CD14-positive monocyte (primary cell): ENCODE measurements around the gene PKN3. TPM values are rescaled to one million over a fixed set of nuclear protein-coding genes. Genes with fewer than 3 reads are reported as not detected.

Experiments used
- DNase-seq, 3 donors: peaks; one replicate each; pipeline ENCODE4 v3.0.0-alpha.2; 2011 to 2022
- H2AFZ ChIP-seq: 2 replicates; pipeline ENCODE4 v1.6.0; 2012; ENCODE audit warnings: mild to moderate bottlenecking, low read depth, low read length, inconsistent platforms; ENCODE audit not compliant: insufficient read depth, poor library complexity, severe bottlenecking
- H3K27ac ChIP-seq, 2 donors: 1 replicate in 1 of 2; 2 replicates in 1 of 2; pipeline ENCODE4 v1.5.1; 2012 to 2013; ENCODE audit warnings: low read length in 2 of 2, control low read depth in 1 of 2, inconsistent platforms in 1 of 2, low read depth in 1 of 2, mild to moderate bottlenecking in 1 of 2
- H3K27me3 ChIP-seq, 2 donors: one replicate each; pipeline versions ENCODE4 v1.6.0 to v1.6.1; 2011 to 2013; ENCODE audit warnings: low read length in 2 of 2; ENCODE audit not compliant: control insufficient read depth in 2 of 2, insufficient read depth in 2 of 2
- H3K36me3 ChIP-seq, 2 donors: replicated peaks in 1 of 2; 1 replicate in 1 of 2; 2 replicates in 1 of 2; pipeline versions ENCODE4 v1.5.1 to v1.6.1; 2012 to 2013; ENCODE audit warnings: low read length in 2 of 2, control low read depth in 1 of 2, inconsistent platforms in 1 of 2, mild to moderate bottlenecking in 1 of 2; ENCODE audit not compliant: insufficient read depth in 2 of 2, control insufficient read depth in 1 of 2
- H3K4me1 ChIP-seq, 2 donors: 1 replicate in 1 of 2; 2 replicates in 1 of 2; pipeline versions ENCODE4 v1.5.1 to v1.6.1; 2012 to 2013; ENCODE audit warnings: low read length in 2 of 2, control low read depth in 1 of 2, inconsistent platforms in 1 of 2, mild to moderate bottlenecking in 1 of 2, moderate library complexity in 1 of 2; ENCODE audit not compliant: insufficient read depth in 2 of 2, control insufficient read depth in 1 of 2
- H3K4me2 ChIP-seq: replicated peaks from 2 replicates; pipeline ENCODE3; 2012; ENCODE audit warnings: low read length, moderate library complexity, mild to moderate bottlenecking; ENCODE audit not compliant: poor library complexity, severe bottlenecking; ENCODE audit errors: extremely low read depth
- H3K4me3 ChIP-seq, 3 experiments: fragments of 200-600 bp in 1 of 3; sonication (generic) in 1 of 3; replicated peaks in 1 of 3; 1 replicate in 2 of 3; 2 replicates in 1 of 3; pipeline ENCODE4 v1.5.1; 2011 to 2013; ENCODE audit warnings: low read length in 3 of 3, mild to moderate bottlenecking in 3 of 3, control low read depth in 2 of 3, low read depth in 2 of 3, inconsistent platforms in 1 of 3, moderate library complexity in 1 of 3
- H3K79me2 ChIP-seq: 2 replicates; pipeline ENCODE4 v1.6.0; 2012; ENCODE audit warnings: mild to moderate bottlenecking, control low read depth, inconsistent platforms, low read length, moderate library complexity; ENCODE audit not compliant: insufficient read depth
- H3K9ac ChIP-seq: 2 replicates; pipeline ENCODE4 v1.6.0; 2017; ENCODE audit warnings: low read length, mild to moderate bottlenecking; ENCODE audit not compliant: insufficient read depth, poor library complexity, severe bottlenecking
- H3K9me3 ChIP-seq, 2 donors: replicated peaks in 1 of 2; 1 replicate in 1 of 2; 2 replicates in 1 of 2; pipeline versions ENCODE4 v1.5.1 to v1.6.1; 2012 to 2013; ENCODE audit warnings: low read length in 2 of 2, control low read depth in 1 of 2; ENCODE audit not compliant: control insufficient read depth in 1 of 2, insufficient read depth in 1 of 2
- H4K20me1 ChIP-seq: 2 replicates; pipeline ENCODE4 v1.6.0; 2012; ENCODE audit warnings: mild to moderate bottlenecking, low read length, control low read depth, moderate library complexity; ENCODE audit not compliant: insufficient read depth
- H3K27ac Mint-ChIP-seq, 7 donors: one replicate each; pipeline ENCODE4 v1.8.0; 2020; ENCODE audit warnings: mild to moderate bottlenecking in 7 of 7, mixed read lengths in 7 of 7, moderate library complexity in 6 of 7, inconsistent platforms in 2 of 7
- H3K27me3 Mint-ChIP-seq, 3 donors: one replicate each; pipeline ENCODE4 v1.8.0; 2021 to 2022; ENCODE audit warnings: low read depth in 3 of 3, mild to moderate bottlenecking in 3 of 3, mixed read lengths in 3 of 3, moderate library complexity in 3 of 3, inconsistent platforms in 1 of 3
- H3K36me3 Mint-ChIP-seq, 2 donors: one replicate each; pipeline ENCODE4 v1.8.0; 2020; ENCODE audit warnings: mixed read lengths in 2 of 2, inconsistent platforms in 1 of 2, mild to moderate bottlenecking in 1 of 2
- H3K4me1 Mint-ChIP-seq: one replicate; pipeline ENCODE4 v1.8.0; 2020; ENCODE audit warnings: mild to moderate bottlenecking, mixed read lengths
- H3K4me3 Mint-ChIP-seq, 2 donors: one replicate each; pipeline ENCODE4 v1.8.0; 2020; ENCODE audit warnings: mild to moderate bottlenecking in 2 of 2, mixed read lengths in 2 of 2, moderate library complexity in 1 of 2
- H3K9me3 Mint-ChIP-seq, 7 donors: one replicate each; pipeline ENCODE4 v1.8.0; 2020 to 2022; ENCODE audit warnings: mixed read lengths in 7 of 7, mild to moderate bottlenecking in 6 of 7, moderate library complexity in 6 of 7, inconsistent platforms in 2 of 7
- CTCF ChIP-seq: fragments of 200-600 bp; IDR thresholded peaks from one replicate; pipeline ENCODE4 v1.8.0; 2022; ENCODE audit warnings: antibody characterized with exemption, mild to moderate bottlenecking
- WGBS: methylation state at CpG from one replicate; pipeline ENCODE4 v1.1.5; 2013; ENCODE audit warnings: missing lambda C conversion rate; ENCODE audit not compliant: insufficient coverage; 5-methylcytosine and 5-hydroxymethylcytosine counted together
- intact Hi-C, 2 donors: fragments of 100-400 bp; cut with micrococcal nuclease; formaldehyde crosslinking; loops; one replicate each; pipeline versions ENCODE4 v1.15.0 to v1.15.1; 2023
- polyA plus RNA-seq, 3 donors: library from polyadenylated mRNA; depleted of rRNA in 1 of 3; unstranded in 2 of 3; stranded (reverse) in 1 of 3; fragments of 300-500 nt in 2 of 3; fragments of >200 nt in 1 of 3; fragmentation: Illumina TruSeq in 2 of 3; gene quantifications; 1 replicate in 2 of 3; 2 replicates in 1 of 3; pipeline ENCODE4 v1.2.3, GENCODE V29; 2012 to 2021

The PKN3 gene
- polyA plus RNA-seq, 3 donors: 0.11 to 0.49 (median 0.27) TPM

- H3K36me3 ChIP-seq: no peaks in the 10 kb centered on the region
- Mint-ChIP-seq H3K4me3 (no peak overlapping the region), H3K27me3 (peaks cover 8 to 13% (median 12%) of the 10 kb centered on the region in 3 donors), H3K9me3 (no peaks in the 10 kb centered on the region), H3K27ac (no peak overlapping the region), H3K36me3 (no peaks in the 10 kb centered on the region), H3K4me1 (peaks cover 9% of the 10 kb centered on the region)
- TF ChIP-seq CTCF: no peak
- no peak overlapping the region for H3K4me3 ChIP-seq
- H3K79me2 ChIP-seq: no peaks in the 10 kb centered on the region
- intact Hi-C loops: no loop called here
- H3K4me1 ChIP-seq: peaks cover 10 to 14% of the 10 kb centered on the region in 2 donors
- WGBS: 87% methylated on average over 23 of the region's 23 CpGs
- H3K4me2 ChIP-seq: no peak overlapping the region
- H3K27ac ChIP-seq: no peak overlapping the region
- H3K9ac ChIP-seq: no peak overlapping the region
- no peak for DNase-seq
- H2AFZ ChIP-seq: no peak overlapping the region
- peaks cover 0 to 10% of the 10 kb centered on the region in 2 donors for H3K27me3 ChIP-seq
- H4K20me1 ChIP-seq: no peaks in the 10 kb centered on the region
- H3K9me3 ChIP-seq: no peaks in the 10 kb centered on the region
Measured at GRCh38 chr9:128706671-128707381, 4.5 kb downstream of the PKN3 start.

GRCh38 chr9:128707446-128707845 lies 5.1 kb downstream of the PKN3 start:
- Histone ChIP-seq H3K4me2 (no peak overlapping the region), H3K4me1 (peaks cover 5 to 8% of the 10 kb centered on the region in 2 donors), H2AFZ (no peak overlapping the region), H3K4me3 (no peak overlapping the region), H3K79me2 (no peaks in the 10 kb centered on the region), H3K27me3 (peaks cover 0 to 10% of the 10 kb centered on the region in 2 donors), H3K36me3 (no peaks in the 10 kb centered on the region), H4K20me1 (no peaks in the 10 kb centered on the region), H3K9ac (no peak overlapping the region), H3K27ac (no peak overlapping the region), H3K9me3 (no peaks in the 10 kb centered on the region)
- intact Hi-C loops: no loop called here
- no CpG with 5 or more reads among the region's 8 CpGs for WGBS
- peaks cover 5% of the 10 kb centered on the region for H3K4me1 Mint-ChIP-seq
- TF ChIP-seq CTCF: no peak
- no peak overlapping the region for H3K4me3 Mint-ChIP-seq
- no peaks in the 10 kb centered on the region for H3K9me3 Mint-ChIP-seq
- no peak for DNase-seq
- H3K27ac Mint-ChIP-seq: no peak overlapping the region
- no peaks in the 10 kb centered on the region for H3K36me3 Mint-ChIP-seq
- peaks cover 5 to 12% (median 11%) of the 10 kb centered on the region in 3 donors for H3K27me3 Mint-ChIP-seq
